HepG2 (cell line): ENCODE data around the gene CNOT1. TPM values are rescaled to one million over a fixed set of nuclear protein-coding genes. Genes with fewer than 3 reads are reported as not detected.

ENCODE experiments used
- GTF3A ChIP-seq: sonication (generic); formaldehyde crosslinking; conservative IDR thresholded peaks from 2 replicates; pipeline ENCODE4 v1.4.0; 2020; ENCODE audit warnings: mild to moderate bottlenecking, missing genetic modification reagents
- HDAC1 ChIP-seq: sonication (generic); formaldehyde crosslinking; IDR thresholded peaks from 2 replicates; pipeline ENCODE4 v1.5.1; 2020; ENCODE audit warnings: mild to moderate bottlenecking, missing genetic modification reagents
- IRF2 ChIP-seq: IDR thresholded peaks from 2 replicates; pipeline ENCODE4 v1.6.1; 2018; ENCODE audit warnings: missing genetic modification reagents, missing compliant biosample characterization
- JDP2 ChIP-seq: sonication (generic); formaldehyde crosslinking; IDR thresholded peaks from 2 replicates; pipeline ENCODE4 v1.8.1; 2022; ENCODE audit warnings: missing genetic modification reagents, borderline replicate concordance
- KDM5B ChIP-seq: sonication (generic); formaldehyde crosslinking; IDR thresholded peaks from 2 replicates; pipeline ENCODE4 v1.4.0; 2020; ENCODE audit warnings: missing genetic modification reagents, mild to moderate bottlenecking, borderline replicate concordance
- MTA3 ChIP-seq: sonication (generic); formaldehyde crosslinking; IDR thresholded peaks from 2 replicates; pipeline ENCODE4 v1.4.0; 2020; ENCODE audit warnings: missing genetic modification reagents
- SETDB1 ChIP-seq: sonication (generic); formaldehyde crosslinking; IDR thresholded peaks from 2 replicates; pipeline ENCODE4 v1.5.1; 2020; ENCODE audit warnings: missing genetic modification reagents, mild to moderate bottlenecking, borderline replicate concordance
- TAF15 ChIP-seq: fragments of 200-400 bp; formaldehyde crosslinking; IDR thresholded peaks from one replicate; pipeline ENCODE4 v1.6.1; 2018; ENCODE audit warnings: mild to moderate bottlenecking, low read depth, low read length; ENCODE audit not compliant: poor library complexity, severe bottlenecking
- WIZ ChIP-seq: sonication (generic); formaldehyde crosslinking; IDR thresholded peaks from 2 replicates; pipeline ENCODE4 v1.5.1; 2020; ENCODE audit warnings: mild to moderate bottlenecking, missing genetic modification reagents
- ZBTB8A ChIP-seq: sonication (generic); formaldehyde crosslinking; IDR thresholded peaks from 2 replicates; pipeline ENCODE4 v1.4.0; 2020; ENCODE audit warnings: mild to moderate bottlenecking, low read depth, missing genetic modification reagents, borderline replicate concordance
- ZNF160 ChIP-seq: sonication (generic); formaldehyde crosslinking; IDR thresholded peaks from 2 replicates; pipeline ENCODE4 v1.8.0; 2022; ENCODE audit warnings: mild to moderate bottlenecking, inconsistent platforms, missing genetic modification reagents
- ZNF234 ChIP-seq: sonication (generic); formaldehyde crosslinking; conservative IDR thresholded peaks from 2 replicates; pipeline ENCODE4 v1.5.1; 2020; ENCODE audit warnings: mild to moderate bottlenecking, missing genetic modification reagents
- ZNF550 ChIP-seq: sonication (generic); formaldehyde crosslinking; IDR thresholded peaks from 2 replicates; pipeline ENCODE4 v1.4.0; 2020; ENCODE audit warnings: mild to moderate bottlenecking, missing genetic modification reagents, borderline replicate concordance
- ZNF563 ChIP-seq: sonication (generic); formaldehyde crosslinking; IDR thresholded peaks from 2 replicates; pipeline ENCODE4 v1.8.0; 2022; ENCODE audit warnings: mild to moderate bottlenecking, moderate library complexity, missing genetic modification reagents
- ZNF577 ChIP-seq: sonication (generic); formaldehyde crosslinking; IDR thresholded peaks from 2 replicates; pipeline ENCODE4 v1.4.0; 2020; ENCODE audit warnings: mild to moderate bottlenecking, low read depth, missing genetic modification reagents, borderline replicate concordance
- polyA plus RNA-seq, 8 experiments: library from polyadenylated mRNA; depleted of rRNA in 3 of 8; stranded (reverse) in 7 of 8; unstranded in 1 of 8; fragments of >200 nt; fragmentation: Illumina TruSeq in 4 of 8; extraction: Trizol in 4 of 8; gene quantifications; 2 replicates each; pipeline versions ENCODE4 v1.2.1 to v1.2.3, GENCODE V29; 2011 to 2016; ENCODE audit warnings: low read depth in 4 of 8, missing spikeins in 1 of 8, mixed read lengths in 1 of 8; ENCODE audit not compliant: insufficient read depth in 1 of 8
- total RNA-seq, 5 experiments: library from RNA; depleted of rRNA; stranded (reverse); fragments of >200 nt; fragmentation: Illumina TruSeq; extraction: Trizol; gene quantifications; 2 replicates each; pipeline ENCODE4 v1.2.3, GENCODE V29; 2016; ENCODE audit warnings: low read depth in 1 of 5
- TF ChIP-seq, protein P1 (sequence below): IDR thresholded peaks from 2 replicates; pipeline ENCODE4 v1.6.1; 2018; ENCODE audit warnings: missing genetic modification reagents
- TF ChIP-seq, protein P2 (sequence below): sonication (generic); formaldehyde crosslinking; IDR thresholded peaks from 2 replicates; pipeline ENCODE4 v1.8.0; 2022; ENCODE audit warnings: missing genetic modification reagents, mild to moderate bottlenecking, inconsistent platforms, borderline replicate concordance
- TF ChIP-seq, protein P3 (sequence below): sonication (generic); formaldehyde crosslinking; IDR thresholded peaks from one replicate; pipeline ENCODE4 v1.5.1; 2020; ENCODE audit warnings: mild to moderate bottlenecking, missing genetic modification reagents; ENCODE audit errors: not compliant biosample characterization

The CNOT1 gene
- total and polyA plus RNA-seq, 2 of the 13 experiments (the other 11 are each of a cell fraction or from before 2014, with no cell fraction given) = 188 to 232 TPM

DNA sequence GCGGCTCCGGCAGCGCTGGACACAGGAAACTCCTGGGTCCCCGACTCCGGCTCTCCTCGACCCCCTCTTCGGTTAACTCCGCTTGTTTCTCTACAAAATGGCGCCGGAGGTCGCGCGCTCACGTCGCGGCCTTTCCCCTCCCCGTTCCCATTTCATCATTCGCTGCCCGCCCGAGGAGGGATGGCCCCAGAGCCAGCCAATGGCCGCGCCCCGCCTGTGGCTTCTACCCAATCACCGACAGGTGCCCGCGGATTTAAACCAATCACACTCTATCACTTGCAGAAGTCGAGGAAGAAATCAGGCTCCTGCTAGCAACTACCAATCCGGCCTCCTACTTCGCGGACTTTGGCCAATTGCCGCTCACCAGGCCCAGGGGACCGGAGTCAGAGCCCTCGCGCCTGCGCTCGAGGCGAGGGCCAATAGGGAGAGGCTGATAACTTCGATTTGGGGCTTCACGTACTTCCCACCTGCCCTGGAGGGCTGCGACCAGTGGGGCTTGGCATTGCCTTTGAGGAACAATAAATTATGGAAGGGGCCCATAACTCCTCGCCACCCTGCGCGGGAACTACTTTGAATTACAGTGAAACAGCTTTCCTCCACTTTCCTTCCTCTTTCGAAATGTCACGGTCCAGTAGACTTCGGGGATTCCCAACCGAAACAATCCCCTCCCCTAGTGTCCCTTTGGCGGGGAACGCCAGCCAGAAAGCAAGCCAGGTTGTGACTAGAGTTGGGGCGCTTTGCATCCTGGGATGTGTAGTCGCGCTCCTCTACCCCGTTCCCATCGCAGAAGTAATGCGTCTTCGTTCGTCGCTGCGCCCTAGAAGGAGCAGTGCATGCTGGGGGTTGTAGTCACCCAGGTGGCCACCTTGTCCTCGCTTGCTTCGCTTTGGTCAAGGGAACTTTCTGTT, at the start of gene CNOT1 (continued):
- TF ChIP-seq, protein P1, sequence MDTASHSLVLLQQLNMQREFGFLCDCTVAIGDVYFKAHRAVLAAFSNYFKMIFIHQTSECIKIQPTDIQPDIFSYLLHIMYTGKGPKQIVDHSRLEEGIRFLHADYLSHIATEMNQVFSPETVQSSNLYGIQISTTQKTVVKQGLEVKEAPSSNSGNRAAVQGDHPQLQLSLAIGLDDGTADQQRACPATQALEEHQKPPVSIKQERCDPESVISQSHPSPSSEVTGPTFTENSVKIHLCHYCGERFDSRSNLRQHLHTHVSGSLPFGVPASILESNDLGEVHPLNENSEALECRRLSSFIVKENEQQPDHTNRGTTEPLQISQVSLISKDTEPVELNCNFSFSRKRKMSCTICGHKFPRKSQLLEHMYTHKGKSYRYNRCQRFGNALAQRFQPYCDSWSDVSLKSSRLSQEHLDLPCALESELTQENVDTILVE (CRISPR knock-in tag) = peak; percentile 75; the same call in 1 of the 2 replicates
- peak; percentile 99 for TF ChIP-seq IRF2
- 0 out of 2 replicates have a peak, but pooled peaks have one; percentile 56 for TF ChIP-seq ZNF577 (CRISPR knock-in tag)
- TF ChIP-seq, protein P2, sequence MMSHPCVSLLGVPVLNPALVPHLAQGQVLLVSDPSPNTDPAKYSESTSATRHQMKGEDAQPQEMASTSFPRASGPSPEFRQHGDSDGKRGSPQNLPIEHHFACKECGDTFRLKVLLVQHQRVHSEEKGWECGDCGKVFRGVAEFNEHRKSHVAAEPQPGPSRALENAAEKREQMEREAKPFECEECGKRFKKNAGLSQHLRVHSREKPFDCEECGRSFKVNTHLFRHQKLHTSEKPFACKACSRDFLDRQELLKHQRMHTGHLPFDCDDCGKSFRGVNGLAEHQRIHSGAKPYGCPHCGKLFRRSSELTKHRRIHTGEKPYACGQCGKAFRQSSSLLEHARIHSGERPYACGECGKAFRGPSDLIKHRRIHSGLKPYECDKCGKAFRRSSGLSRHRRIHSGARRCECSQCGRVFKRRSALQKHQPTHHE (CRISPR knock-in tag) = peak; percentile 79; the same call in 1 of the 2 replicates
- no peak for TF ChIP-seq MTA3 (CRISPR knock-in tag)
- no peak for TF ChIP-seq ZNF234
- TF ChIP-seq TAF15 = no peak
- peak; percentile 91; the same call in 1 of the 2 replicates for TF ChIP-seq KDM5B (CRISPR knock-in tag)
- no peak for TF ChIP-seq GTF3A
- TF ChIP-seq ZNF563 (CRISPR knock-in tag) = peak; percentile 77; the same call in 1 of the 2 replicates
- no peak for TF ChIP-seq SETDB1 (CRISPR knock-in tag)
- no peak for TF ChIP-seq JDP2
- TF ChIP-seq ZNF160 (CRISPR knock-in tag) = no peak
- TF ChIP-seq WIZ (CRISPR knock-in tag) = peak; percentile 84
- peak; percentile 61; the same call in 1 of the 2 replicates for TF ChIP-seq HDAC1
- TF ChIP-seq, protein P3, sequence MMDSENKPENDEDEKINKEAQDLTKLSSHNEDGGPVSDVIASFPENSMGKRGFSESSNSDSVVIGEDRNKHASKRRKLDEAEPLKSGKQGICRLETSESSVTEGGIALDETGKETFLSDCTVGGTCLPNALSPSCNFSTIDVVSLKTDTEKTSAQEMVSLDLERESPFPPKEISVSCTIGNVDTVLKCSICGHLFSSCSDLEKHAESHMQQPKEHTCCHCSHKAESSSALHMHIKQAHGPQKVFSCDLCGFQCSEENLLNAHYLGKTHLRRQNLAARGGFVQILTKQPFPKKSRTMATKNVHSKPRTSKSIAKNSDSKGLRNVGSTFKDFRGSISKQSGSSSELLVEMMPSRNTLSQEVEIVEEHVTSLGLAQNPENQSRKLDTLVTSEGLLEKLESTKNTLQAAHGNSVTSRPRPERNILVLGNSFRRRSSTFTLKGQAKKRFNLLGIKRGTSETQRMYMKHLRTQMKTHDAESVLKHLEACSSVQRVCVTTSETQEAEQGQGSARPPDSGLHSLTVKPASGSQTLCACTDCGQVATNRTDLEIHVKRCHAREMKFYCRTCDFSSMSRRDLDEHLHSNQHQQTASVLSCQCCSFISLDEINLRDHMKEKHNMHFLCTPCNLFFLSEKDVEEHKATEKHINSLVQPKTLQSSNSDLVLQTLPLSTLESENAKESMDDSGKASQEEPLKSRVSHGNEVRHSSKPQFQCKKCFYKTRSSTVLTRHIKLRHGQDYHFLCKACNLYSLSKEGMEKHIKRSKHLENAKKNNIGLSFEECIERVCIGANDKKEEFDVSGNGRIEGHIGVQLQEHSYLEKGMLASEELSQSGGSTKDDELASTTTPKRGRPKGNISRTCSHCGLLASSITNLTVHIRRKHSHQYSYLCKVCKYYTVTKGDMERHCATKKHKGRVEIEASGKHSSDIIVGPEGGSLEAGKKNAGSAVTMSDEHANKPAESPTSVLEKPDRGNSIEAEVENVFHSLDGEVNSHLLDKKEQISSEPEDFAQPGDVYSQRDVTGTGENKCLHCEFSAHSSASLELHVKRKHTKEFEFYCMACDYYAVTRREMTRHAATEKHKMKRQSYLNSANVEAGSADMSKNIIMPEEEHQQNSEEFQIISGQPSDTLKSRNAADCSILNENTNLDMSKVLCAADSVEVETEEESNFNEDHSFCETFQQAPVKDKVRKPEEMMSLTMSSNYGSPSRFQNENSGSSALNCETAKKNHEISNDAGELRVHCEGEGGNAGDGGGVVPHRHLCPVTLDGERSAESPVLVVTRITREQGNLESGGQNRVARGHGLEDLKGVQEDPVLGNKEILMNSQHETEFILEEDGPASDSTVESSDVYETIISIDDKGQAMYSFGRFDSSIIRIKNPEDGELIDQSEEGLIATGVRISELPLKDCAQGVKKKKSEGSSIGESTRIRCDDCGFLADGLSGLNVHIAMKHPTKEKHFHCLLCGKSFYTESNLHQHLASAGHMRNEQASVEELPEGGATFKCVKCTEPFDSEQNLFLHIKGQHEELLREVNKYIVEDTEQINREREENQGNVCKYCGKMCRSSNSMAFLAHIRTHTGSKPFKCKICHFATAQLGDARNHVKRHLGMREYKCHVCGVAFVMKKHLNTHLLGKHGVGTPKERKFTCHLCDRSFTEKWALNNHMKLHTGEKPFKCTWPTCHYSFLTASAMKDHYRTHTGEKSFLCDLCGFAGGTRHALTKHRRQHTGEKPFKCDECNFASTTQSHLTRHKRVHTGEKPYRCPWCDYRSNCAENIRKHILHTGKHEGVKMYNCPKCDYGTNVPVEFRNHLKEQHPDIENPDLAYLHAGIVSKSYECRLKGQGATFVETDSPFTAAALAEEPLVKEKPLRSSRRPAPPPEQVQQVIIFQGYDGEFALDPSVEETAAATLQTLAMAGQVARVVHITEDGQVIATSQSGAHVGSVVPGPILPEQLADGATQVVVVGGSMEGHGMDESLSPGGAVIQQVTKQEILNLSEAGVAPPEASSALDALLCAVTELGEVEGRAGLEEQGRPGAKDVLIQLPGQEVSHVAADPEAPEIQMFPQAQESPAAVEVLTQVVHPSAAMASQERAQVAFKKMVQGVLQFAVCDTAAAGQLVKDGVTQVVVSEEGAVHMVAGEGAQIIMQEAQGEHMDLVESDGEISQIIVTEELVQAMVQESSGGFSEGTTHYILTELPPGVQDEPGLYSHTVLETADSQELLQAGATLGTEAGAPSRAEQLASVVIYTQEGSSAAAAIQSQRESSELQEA (CRISPR knock-in tag) = peak; percentile 46
- peak; percentile 63; the same call in 1 of the 2 replicates for TF ChIP-seq ZBTB8A (CRISPR knock-in tag)
- TF ChIP-seq ZNF550 (CRISPR knock-in tag) = peak; percentile 93; the same call in 1 of the 2 replicates
